GM19397 (cell line): Measurements from ENCODE around the gene C3orf22.

Source experiments
- ATAC-seq: cut with Tn5 transposase; IDR thresholded peaks from one replicate; pipeline ENCODE4 v1.9.1; 2021; ENCODE audit warnings: mild to moderate bottlenecking, moderate library complexity; ENCODE audit not compliant: unreplicated experiment

Gene C3orf22

DNA sequence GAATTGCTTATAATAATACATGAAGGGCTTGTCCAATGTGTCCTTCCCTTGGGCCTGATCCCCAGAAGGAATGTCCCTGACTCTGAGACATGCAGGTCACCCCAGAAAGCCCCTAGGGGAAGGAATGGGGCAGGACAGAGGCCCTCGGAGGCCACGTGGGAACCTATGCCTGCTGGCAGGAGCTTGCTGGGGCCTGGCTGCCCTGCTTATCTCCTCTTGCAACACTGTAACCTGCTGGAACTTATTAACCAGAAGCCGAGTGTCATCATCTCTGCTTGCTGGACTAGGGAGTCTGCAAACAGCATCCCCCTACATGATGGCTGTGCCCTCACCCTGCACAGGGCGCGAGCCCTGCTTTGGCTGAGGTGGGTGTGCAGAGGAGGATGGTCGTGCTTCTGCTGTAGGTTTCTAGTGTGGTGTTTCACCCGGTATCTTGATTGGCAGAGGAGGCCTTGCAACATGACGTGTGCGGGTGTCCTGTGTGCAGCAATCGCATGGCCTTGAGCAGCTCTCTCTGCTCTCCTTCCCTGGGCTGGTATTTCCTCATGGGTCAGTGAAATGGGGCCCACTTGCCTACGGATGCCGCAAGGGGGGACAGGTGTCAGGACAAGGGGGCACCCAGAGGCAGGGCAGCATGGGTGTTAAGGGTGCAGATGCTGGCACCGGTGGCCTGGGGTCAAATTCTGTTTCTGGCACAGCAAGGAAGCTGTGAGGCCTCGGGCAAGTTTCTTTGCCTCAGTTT, 29.8 kb downstream of the C3orf22 start:
- no peak for ATAC-seq

DNA sequence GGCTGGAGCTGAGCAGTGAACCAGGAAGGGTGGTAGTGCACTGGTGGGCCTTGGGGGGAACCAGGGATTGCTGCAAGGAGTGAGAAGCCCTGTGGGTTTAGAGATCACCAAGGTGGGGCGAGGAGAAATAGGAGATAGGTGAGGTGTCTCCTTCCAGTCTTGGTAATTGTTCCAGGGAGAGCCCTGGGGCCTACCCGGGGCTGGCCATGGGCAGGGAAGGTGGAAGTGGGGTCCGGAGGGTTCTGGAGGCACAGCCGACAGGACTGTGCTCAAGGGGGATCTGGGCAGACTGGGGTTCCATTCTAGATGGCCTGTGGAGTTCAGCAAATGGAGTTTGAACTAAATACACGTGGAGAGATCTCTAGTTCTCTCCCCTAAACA, 30.3 kb downstream of the C3orf22 start:
- no peak for ATAC-seq

GRCh38 chr3:126527455-126528211, 31.1 kb downstream of the C3orf22 start:
- no peak for ATAC-seq

DNA sequence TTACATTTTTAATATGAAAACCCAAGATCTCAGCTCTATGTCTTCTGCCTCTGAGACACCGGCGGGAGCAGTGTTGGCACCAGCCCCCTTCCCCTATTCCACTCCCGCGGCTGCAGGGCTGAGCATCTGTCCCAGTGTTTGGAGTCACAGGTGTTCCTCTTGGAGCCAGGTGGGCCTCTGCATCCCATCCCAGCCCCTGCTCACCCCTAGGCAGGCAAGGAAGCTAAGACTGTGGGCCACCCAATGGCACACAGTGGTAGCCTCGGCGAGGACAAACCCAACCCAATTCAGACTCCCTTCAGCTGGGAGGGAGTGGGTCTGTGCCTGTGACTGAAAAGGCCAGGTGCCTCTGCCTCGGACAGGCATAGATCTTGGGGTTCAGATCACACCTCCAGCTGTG, 31.7 kb downstream of the C3orf22 start:
- no peak for ATAC-seq

GRCh38 chr3:126526668-126527005, 32.1 kb downstream of the C3orf22 start:
- ATAC-seq: no peak

- ATAC-seq: no peak
Observed at GRCh38 chr3:126525853-126526667, 32.7 kb downstream of the C3orf22 start.

GRCh38 chr3:126525091-126525852, 33.5 kb downstream of the C3orf22 start:
- ATAC-seq: no peak

- no peak for ATAC-seq
Observed at GRCh38 chr3:126524429-126524988, 34.2 kb downstream of the C3orf22 start.

- ATAC-seq: no peak
Observed at GRCh38 chr3:126523745-126524428, 34.8 kb downstream of the C3orf22 start, which contains the start of gene CHST13. Gene CHST13 (plus strand): TSS chr3:126524155. CDS start chr3:126524333, 178 bp downstream.

- no peak for ATAC-seq
Observed at GRCh38 chr3:126522363-126522788, 36.4 kb downstream of the C3orf22 start.

DNA sequence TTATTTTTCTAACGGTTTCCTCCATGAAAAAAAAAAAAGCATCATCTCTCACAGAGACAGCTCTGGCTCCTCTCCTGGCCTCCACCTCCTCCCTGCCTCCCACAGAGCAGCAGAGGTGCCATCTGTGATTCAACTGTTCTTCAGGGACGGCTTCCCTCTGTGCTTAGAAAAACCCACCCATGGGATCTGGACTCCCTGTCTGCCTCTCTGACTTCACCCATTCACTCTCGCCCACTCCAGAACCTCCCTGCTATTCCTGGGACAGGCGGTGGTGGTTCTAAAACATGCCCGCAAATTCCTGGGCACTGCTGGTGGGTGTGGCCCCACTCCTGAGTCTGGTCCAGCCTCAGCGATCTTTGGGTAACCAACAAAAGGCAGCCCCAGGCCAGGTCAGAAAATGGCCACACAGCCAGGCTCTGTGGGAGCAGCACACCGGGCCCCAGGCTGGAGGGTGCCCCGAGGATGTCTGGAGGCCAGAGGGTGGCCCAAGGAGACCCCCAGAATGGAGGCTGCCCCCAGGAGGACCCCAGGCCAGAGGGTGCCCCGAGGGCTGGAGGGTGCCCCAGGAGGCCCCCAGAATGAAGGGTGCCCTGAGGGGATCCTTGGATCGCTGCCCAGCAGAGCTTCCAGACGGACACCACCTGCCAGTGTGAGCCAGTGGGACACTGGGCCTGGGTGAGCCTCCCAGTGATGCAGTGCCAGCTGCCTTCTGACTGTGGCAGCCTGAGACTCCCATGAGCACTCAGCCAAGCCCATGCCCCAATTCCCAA, 37.4 kb downstream of the C3orf22 start:
- ATAC-seq: no peak

DNA sequence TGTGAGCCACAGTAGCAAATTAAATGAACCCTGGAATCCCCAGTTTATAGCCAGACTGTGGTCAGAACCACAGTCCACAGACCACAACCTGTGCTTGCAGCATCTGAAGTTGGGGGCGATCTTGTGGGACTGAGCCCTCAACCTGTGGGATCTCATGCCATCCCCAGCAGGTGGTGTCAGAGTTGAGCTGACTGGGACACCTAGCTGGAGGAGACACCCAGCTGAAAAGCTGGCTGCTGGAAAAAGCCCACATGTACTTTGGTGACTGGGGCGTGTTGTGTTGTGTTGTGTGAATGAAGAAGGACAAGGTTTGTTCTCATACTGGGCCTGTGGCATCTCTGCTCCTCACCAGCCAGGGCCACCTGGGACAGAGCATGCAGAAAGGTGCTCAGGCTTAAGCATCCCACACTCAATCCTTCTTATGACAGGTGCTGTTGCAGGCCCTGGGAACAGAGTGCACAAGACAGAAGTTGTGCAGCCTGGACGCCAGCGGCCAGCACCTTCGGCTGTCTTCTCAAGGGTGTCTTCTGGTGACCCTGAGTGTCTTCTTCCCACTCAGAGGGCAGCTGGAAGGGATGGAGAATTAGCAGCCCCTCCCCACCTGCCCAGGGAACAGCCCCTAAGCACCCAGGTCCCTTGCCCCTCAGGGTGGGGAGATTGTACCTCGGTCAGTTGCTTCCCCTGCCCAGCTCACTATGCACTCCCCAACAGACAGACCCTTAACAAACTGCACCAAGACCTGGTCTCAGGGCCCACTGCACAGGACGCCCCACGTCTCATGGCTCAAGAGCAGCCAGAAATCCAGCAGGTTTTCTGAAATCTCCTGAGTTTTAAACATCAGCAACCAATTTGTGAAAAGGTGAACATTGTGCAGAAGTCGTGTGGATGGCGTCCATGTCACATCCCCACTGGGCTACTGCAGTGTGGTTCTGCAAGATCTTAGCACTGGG, 39.0 kb downstream of the C3orf22 start:
- ATAC-seq: no peak

GRCh38 chr3:126518779-126519177, 40.0 kb downstream of the C3orf22 start:
- no peak for ATAC-seq

DNA sequence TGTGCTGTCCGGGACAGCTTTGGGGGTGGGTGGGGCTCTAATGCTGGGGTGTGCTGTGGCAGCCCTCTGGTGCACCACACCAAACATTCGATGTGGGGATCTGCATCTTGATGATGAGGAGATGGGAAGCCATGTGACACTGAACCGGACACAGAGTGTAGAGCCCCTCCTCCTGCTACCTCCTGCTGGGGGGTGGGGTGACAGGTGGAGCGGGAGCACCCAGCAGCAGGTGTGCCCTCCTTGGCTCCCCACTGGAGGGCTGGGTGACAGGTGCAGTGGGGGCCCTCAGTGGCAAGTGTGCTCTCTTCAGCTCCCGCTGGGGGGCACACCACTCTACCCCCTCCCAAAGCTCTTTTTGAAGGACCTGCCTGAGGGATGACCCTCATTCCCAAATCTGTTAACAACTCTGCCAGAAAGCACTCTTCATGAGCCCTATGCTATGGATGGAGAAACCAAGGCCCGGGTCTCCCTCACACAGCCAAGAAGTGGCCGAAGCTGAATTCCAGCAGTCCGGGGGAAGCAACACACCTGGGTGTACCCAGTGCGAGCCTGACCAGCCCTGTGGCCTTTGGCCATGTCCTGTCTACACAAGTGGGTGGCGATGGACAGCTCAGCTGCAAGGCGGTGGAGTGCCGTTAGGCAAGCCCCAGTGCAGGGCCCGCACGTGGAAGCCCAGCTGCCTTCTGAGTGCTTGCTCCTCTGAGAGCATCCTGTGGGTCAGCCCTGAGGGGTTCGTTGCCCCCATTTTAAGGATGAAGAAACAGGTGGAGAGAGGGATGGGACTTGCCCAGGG, 40.5 kb downstream of the C3orf22 start:
- no peak for ATAC-seq

- ATAC-seq: no peak
Observed at GRCh38 chr3:126517291-126517951, 41.3 kb downstream of the C3orf22 start, which contains the start of gene UROC1. Gene UROC1 (minus strand): TSS chr3:126517773. CDS start chr3:126517719, 54 bp downstream.

GRCh38 chr3:126516936-126517290, 41.8 kb downstream of the C3orf22 start:
- no peak for ATAC-seq
